HG03558 (cell line): ENCODE results near the gene DOCK4.

Experiments used
- ATAC-seq: cut with Tn5 transposase; IDR thresholded peaks from one replicate; pipeline ENCODE4 v1.9.1; 2021; ENCODE audit warnings: moderate number of reproducible peaks; ENCODE audit not compliant: unreplicated experiment; ENCODE audit errors: extremely low read depth

Gene DOCK4

DNA sequence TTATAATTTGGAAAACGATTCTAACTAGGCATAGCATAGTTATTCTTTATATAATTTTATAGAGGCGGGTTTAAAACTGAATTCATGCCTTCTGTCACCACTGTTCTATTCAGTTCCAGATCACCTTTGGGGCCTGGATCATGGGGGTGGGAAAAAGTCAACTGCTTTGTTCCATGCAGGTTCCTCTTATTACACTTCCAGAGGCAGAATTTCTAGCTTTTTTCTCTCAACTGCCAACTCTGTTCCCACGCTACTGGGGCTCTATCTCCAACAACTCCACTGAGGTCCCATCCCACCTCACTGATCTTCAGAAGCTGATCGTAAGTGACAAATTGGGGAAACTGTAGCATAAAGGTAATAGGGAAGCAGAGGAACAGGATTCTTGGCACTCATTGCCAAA, 360.3 kb downstream of the DOCK4 start:
- no peak for ATAC-seq

GRCh38 chr7:111844904-111845671, 361.1 kb downstream of the DOCK4 start:
- no peak for ATAC-seq

- ATAC-seq = no peak
Measured at GRCh38 chr7:111842491-111842890, 363.7 kb downstream of the DOCK4 start.

- ATAC-seq = no peak
Measured at GRCh38 chr7:111841596-111842205, 364.5 kb downstream of the DOCK4 start.

DNA sequence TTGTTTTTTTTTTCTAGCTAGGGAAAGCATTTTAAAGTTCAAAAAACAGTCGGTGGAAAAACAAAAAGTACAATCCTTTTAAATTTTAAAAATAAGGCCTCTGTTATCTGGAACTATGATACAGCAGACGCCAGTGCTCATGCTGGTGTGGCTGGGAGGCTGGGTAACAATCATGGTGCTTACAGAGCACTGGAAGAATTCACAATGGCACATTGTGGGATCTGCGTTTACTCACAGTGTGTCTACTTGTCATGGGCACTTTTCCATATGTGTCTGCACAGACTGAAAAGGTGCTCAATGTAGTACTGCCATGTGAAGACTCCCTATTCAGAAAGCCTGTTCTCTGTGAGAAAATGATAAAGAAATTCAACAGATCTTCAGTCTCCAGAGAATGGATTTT, 365.7 kb downstream of the DOCK4 start:
- ATAC-seq = no peak

GRCh38 chr7:111839261-111839660, 366.9 kb downstream of the DOCK4 start:
- ATAC-seq = no peak

- no peak for ATAC-seq
Measured at GRCh38 chr7:111836592-111836991, 369.6 kb downstream of the DOCK4 start.

DNA sequence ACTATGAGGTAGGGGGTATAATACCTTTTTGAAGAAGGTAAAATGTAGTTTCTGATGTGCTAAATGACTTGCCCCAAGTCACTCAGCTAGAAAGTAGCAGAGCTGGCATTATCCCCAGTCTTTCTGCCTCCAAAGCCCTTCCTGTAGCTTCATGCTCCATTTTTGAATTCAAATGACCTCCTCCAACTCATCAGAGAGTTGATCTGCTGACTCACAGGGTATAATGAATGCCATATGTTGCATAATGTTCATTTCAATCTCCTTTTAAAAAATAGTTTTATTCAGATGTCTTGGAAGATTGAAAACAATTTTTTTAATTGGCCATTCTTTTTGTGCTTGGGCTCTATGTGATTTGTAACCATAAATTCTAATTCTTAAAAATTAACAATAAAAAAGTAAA, 371.1 kb downstream of the DOCK4 start:
- no peak for ATAC-seq

- no peak for ATAC-seq
Measured at GRCh38 chr7:111834367-111834766, 371.8 kb downstream of the DOCK4 start.

- ATAC-seq = no peak
Measured at GRCh38 chr7:111833466-111833865, 372.7 kb downstream of the DOCK4 start.

- no peak for ATAC-seq
Measured at GRCh38 chr7:111832174-111832573, 374.0 kb downstream of the DOCK4 start.

- no peak for ATAC-seq
Measured at GRCh38 chr7:111829221-111829620, 377.0 kb downstream of the DOCK4 start.

- ATAC-seq = no peak
Measured at GRCh38 chr7:111827863-111828504, 378.2 kb downstream of the DOCK4 start.

GRCh38 chr7:111825046-111825445, 381.2 kb downstream of the DOCK4 start:
- ATAC-seq = no peak

- ATAC-seq = no peak
Measured at GRCh38 chr7:111823826-111824225, 382.4 kb downstream of the DOCK4 start.

GRCh38 chr7:111821046-111821445, 385.2 kb downstream of the DOCK4 start:
- no peak for ATAC-seq

DNA sequence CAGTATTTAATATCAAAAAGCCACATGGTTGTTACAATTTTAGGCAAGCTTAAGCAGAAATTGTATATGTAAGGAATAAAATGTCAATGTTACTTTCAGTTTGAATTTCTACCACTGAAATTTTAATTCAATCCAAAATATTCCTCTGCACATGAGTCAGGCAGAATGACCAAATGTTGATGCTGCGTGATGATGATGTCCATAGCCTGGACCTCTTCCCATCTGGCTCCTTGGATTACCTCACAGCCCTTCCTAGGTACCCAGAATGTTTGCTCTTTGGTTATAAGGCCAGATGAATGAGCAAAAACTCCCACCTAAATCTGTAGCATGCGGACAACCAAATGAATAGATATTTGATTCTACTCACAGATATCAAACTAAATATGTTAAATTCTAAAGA, 385.6 kb downstream of the DOCK4 start:
- ATAC-seq = no peak

GRCh38 chr7:111820121-111820520, 386.1 kb downstream of the DOCK4 start:
- no peak for ATAC-seq

DNA sequence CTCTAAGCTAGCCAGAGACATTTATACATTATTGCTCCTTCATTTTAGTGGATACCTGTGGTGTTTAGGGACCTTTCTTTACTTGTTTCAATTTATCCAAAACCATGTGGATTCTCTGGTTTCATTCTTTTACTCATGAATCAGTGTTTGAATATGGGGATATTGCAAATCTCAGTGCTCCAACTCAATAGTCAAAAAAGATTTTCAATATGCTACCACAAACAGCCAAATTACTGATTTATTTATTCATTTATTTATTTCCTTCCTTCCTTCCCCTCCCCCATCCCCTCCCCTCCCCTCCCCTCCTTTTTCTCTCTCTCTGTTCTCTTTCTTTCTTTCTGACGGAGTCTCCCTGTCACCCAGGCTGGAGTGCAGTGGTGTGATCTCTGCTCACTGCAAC, 390.8 kb downstream of the DOCK4 start:
- no peak for ATAC-seq

GRCh38 chr7:111813306-111813705, 392.9 kb downstream of the DOCK4 start:
- no peak for ATAC-seq

DNA sequence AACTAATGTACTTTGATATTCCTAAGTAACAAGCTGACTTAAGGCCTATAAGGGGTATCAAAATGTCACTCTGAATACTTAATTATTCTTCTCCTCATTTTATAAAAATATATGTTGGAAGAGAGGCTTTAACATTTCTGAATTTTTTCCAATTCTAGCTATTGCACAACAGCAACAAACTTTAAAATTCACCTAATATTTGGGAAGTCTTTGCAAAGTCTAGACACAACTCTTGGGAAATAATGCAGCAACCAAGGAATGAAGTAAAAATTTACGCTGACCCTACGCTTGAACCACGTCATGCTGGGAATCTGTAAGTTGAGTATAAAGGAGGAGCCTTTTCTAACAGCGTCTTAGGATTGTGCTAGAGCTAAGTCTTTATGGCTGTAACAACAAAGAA, 400.0 kb downstream of the DOCK4 start:
- no peak for ATAC-seq
